A549 (cell line): ENCODE measurements around the gene ZER1.

ENCODE experiments used
- JUN ChIP-seq, 2 experiments: fragments of >200 bp; sonication (Bioruptor Twin); formaldehyde crosslinking; IDR thresholded peaks; 2 replicates in 1 of 2; 3 replicates in 1 of 2; pipeline ENCODE4 v1.6.1; 2016 to 2017
- MAFK ChIP-seq: fragments of 450-650 bp; IDR thresholded peaks from 2 replicates; pipeline ENCODE4 v1.6.1; 2014; ENCODE audit not compliant: partially characterized antibody
- POLR2A ChIP-seq: IDR thresholded peaks from 2 replicates; pipeline ENCODE4 v1.6.1; 2012; ENCODE audit warnings: mild to moderate bottlenecking, low read length
- RAD21 ChIP-seq, 2 experiments: fragments of >200 bp in 1 of 2; sonication (Bioruptor Twin) in 1 of 2; formaldehyde crosslinking in 1 of 2; IDR thresholded peaks in 1 of 2; conservative IDR thresholded peaks in 1 of 2; 2 replicates in 1 of 2; 3 replicates in 1 of 2; pipeline ENCODE4 v1.6.1; 2012 to 2018; ENCODE audit warnings: inconsistent platforms in 1 of 2
- RNF2 ChIP-seq: fragments of 200-600 bp; sonication (generic); IDR thresholded peaks from 2 replicates; pipeline ENCODE4 v1.6.1; 2016; ENCODE audit warnings: low read depth, mild to moderate bottlenecking, antibody characterized with exemption, moderate library complexity, borderline replicate concordance
- TF ChIP-seq, protein P1 (sequence below): IDR thresholded peaks from 2 replicates; pipeline ENCODE4 v1.6.1; 2012
- TF ChIP-seq, protein P2 (sequence below): fragments of >200 bp; sonication (Bioruptor Twin); formaldehyde crosslinking; IDR thresholded peaks from 3 replicates; pipeline ENCODE4 v1.5.1; 2016

DNA sequence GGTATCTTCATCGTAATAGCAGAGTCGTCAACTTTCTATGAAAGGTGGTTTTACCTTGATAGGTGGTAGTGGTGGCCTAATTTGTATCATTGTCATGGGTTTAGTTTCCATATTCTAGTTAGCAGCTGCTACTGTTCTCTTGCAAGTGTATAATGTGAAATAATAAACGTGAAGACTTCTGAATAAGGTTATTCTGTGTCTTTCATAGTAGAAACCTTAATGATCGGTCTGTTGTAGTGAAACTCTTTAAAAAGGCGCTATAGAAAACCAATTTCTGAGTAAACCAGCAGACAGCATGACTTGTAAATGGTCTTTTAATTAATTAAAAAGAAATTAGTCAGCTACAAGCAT is 81.1 kb downstream of the ZER1 start:
- TF ChIP-seq POLR2A (no peak), JUN (IDR thresholded peaks at IDR 0.05) (no peak), RNF2 (no peak), RAD21 (conservative IDR thresholded peaks at IDR 0.05 in 1 of 2, IDR thresholded peaks at IDR 0.05 in 1 of 2) (no peak), MAFK (no peak)
- TF ChIP-seq, protein P1, sequence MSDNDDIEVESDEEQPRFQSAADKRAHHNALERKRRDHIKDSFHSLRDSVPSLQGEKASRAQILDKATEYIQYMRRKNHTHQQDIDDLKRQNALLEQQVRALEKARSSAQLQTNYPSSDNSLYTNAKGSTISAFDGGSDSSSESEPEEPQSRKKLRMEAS = 0 out of 2 replicates have a peak, but pooled peaks have one; percentile 3
- TF ChIP-seq, protein P2, sequence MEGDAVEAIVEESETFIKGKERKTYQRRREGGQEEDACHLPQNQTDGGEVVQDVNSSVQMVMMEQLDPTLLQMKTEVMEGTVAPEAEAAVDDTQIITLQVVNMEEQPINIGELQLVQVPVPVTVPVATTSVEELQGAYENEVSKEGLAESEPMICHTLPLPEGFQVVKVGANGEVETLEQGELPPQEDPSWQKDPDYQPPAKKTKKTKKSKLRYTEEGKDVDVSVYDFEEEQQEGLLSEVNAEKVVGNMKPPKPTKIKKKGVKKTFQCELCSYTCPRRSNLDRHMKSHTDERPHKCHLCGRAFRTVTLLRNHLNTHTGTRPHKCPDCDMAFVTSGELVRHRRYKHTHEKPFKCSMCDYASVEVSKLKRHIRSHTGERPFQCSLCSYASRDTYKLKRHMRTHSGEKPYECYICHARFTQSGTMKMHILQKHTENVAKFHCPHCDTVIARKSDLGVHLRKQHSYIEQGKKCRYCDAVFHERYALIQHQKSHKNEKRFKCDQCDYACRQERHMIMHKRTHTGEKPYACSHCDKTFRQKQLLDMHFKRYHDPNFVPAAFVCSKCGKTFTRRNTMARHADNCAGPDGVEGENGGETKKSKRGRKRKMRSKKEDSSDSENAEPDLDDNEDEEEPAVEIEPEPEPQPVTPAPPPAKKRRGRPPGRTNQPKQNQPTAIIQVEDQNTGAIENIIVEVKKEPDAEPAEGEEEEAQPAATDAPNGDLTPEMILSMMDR = no peak
